Fibroblast of pulmonary artery (primary cell): ENCODE results near the gene RPP40.
"Not testable (repeated sequence)": the region's sequence is repeated elsewhere in the genome, so short reads cannot be mapped to it uniquely, and the experiment has no call there.

Experiments used
- DNase-seq: peaks from one replicate; pipeline ENCODE4 v3.0.0-alpha.2; 2010; ENCODE audit warnings: low read depth
- H3K4me3 ChIP-seq: replicated peaks from 2 replicates; pipeline ENCODE4 v1.5.1; 2011; ENCODE audit warnings: low read depth, mild to moderate bottlenecking, control low read depth, low read length, moderate library complexity
- TF ChIP-seq, protein P1 (sequence below): IDR thresholded peaks from 2 replicates; pipeline ENCODE4 v1.5.1; 2011; ENCODE audit warnings: mild to moderate bottlenecking, control low read depth, low read length, inconsistent platforms; ENCODE audit errors: missing control alignments

RPP40 gene

DNA sequence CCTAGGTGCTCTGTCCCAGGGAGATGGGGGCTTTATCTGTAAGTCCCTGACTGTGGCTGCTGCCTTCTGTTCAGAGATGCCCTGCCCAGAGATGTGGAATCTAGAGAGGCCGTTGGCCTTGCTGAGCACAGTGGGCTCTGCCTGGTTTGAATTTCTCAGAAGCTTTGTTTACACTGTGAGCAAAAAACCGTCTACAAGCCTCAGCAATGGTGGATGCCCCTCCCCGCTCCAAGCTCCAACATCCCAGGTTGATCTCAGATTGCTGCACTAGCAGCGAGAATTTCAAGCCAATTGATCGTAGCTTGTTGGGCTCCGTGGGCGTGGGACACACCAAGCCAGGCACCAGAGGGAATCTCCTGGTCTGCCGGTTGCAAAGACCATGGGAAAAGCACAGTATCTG is 16.3 kb upstream of the RPP40 start:
- TF ChIP-seq, protein P1, sequence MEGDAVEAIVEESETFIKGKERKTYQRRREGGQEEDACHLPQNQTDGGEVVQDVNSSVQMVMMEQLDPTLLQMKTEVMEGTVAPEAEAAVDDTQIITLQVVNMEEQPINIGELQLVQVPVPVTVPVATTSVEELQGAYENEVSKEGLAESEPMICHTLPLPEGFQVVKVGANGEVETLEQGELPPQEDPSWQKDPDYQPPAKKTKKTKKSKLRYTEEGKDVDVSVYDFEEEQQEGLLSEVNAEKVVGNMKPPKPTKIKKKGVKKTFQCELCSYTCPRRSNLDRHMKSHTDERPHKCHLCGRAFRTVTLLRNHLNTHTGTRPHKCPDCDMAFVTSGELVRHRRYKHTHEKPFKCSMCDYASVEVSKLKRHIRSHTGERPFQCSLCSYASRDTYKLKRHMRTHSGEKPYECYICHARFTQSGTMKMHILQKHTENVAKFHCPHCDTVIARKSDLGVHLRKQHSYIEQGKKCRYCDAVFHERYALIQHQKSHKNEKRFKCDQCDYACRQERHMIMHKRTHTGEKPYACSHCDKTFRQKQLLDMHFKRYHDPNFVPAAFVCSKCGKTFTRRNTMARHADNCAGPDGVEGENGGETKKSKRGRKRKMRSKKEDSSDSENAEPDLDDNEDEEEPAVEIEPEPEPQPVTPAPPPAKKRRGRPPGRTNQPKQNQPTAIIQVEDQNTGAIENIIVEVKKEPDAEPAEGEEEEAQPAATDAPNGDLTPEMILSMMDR: no peak
- no peak for DNase-seq
- H3K4me3 ChIP-seq: no peak overlapping the region

DNA sequence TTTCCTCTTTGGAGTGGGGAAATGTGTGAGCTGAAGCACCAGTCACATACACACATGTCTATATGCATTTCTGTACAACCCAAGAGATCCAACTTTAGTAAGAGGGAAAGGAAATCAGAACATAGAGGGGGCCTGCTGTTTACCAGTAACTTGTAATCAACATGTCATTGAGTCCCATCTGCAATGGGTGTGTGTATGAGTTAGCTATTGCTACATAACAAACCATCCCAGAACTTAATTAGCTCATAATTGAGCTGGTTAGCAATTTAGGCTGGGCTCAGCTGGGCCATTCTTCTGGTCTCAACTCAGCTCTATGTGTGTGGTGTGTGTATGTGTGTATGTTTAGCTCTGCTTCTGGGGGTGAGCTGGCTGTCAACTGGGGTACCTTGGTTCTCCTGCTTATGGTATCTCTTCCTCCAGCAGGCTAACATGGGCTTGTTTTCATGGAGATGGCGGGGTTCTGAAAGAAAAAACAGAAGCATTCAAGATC is 10.3 kb upstream of the RPP40 start:
- TF ChIP-seq, protein P1: no peak

DNA sequence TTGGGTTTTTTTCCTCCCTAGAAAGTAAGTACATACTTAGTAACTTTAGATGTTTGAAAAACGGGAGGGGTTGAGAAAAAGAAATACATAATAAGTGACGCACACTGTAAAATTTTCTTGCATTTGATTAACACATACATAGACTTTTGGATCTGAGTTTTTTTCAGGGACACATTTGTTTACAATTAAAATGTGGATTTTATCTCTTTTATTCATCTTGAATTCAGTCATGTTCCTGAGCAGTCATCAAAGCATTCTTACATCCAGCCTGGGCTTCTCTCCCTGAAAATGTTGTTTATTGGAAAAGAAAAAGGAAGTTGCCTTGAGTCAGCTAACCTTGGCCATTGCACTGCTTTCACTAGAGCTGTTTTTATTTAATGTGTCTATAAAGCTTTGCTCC is 8.7 kb upstream of the RPP40 start:
- H3K4me3 ChIP-seq: no peak overlapping the region
- DNase-seq: peak; percentile 33
- TF ChIP-seq, protein P1: no peak

More for the DNA sequence above, 10.3 kb upstream of the RPP40 start:
- no peak for DNase-seq
- no peak overlapping the region for H3K4me3 ChIP-seq

DNA sequence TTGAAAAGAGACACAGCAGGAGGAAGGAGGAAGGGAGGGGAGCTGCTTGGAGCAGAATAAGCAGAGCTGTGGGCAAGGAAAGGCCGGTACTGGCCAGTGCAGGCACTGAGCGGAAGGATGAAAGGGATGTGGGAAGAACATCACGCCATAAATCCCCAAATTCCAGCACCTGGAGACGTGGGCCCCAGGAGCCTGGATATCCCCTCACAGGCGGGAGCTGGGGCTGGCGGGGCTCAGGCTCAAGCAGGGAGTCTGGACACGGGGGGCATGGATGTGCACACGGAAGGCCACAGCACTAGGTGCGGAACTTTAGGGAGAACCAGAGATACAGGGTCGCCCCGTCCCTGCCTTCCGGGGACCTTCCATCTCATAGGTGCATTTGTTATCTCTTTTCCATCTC is 7.5 kb upstream of the RPP40 start:
- TF ChIP-seq, protein P1: no peak

DNA sequence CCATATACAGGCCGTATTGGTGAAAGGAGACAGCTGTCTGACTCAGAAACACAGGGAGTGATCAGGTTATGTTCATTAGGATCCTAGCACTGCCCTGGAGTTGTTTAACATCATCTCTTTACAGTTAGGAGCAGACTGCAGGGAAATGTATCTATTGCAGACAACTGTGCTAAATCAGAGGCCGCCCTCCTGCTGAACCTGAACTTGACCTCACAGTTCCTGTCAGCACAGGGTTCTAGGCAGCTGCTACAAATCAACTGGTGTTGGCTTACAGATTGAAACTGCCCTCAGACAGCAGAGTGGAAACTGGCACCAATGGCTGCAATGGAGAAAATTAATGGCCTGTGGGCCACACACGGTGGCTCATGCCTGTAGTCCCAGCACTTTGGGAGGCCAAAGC is 3.7 kb upstream of the RPP40 start:
- TF ChIP-seq, protein P1: no peak
- DNase-seq: no peak
- H3K4me3 ChIP-seq: no peak overlapping the region

More for the DNA sequence above, 7.5 kb upstream of the RPP40 start:
- no peak overlapping the region for H3K4me3 ChIP-seq
- DNase-seq: no peak

DNA sequence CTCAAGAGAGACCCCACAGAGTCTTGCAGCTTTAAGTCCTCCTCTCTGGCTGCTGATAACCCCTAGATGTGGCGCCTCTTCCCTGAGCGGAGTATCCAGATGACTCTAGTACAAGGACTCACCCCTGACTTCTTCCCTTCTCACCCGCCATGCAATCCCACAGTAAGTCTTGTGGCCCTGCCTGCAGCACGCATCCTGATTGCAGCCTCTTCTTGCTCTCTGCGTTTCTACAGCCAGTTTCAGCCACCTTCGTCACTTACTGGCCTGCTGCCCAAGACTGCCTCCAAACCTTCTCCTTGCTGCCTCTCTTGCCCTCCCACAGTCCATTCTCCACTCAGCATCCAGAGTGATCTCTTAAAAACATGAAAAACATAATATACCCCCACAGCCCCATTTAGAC is 2.4 kb upstream of the RPP40 start:
- TF ChIP-seq, protein P1: no peak
- H3K4me3 ChIP-seq: no peak overlapping the region
- no peak for DNase-seq

DNA sequence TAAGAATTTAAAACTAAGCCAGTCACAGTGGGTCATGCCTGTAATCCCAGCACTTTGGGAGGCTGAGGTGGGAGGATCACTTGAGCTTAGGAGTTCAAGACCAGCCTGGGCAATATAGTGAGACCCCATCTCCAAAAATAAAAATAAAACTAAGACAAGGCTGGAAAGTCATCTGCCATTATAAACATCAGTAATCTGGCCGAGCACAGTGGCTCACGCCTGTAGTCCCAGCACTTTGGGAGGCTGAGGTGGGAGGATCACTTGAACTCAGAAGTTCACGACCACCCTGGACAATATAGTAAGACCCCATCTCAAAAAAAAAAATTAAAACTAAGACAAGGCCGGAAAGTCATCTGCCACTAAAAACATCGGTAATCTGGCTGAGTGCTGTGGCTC is 1.2 kb upstream of the RPP40 start:
- not testable (repeated sequence) for DNase-seq, H3K4me3 ChIP-seq
